ENCODE results near the gene TRIM67.
"Not testable (repeated sequence)": the region's sequence is repeated elsewhere in the genome, so short reads cannot be mapped to it uniquely, and the experiment has no call there.

The TRIM67 gene

DNA sequence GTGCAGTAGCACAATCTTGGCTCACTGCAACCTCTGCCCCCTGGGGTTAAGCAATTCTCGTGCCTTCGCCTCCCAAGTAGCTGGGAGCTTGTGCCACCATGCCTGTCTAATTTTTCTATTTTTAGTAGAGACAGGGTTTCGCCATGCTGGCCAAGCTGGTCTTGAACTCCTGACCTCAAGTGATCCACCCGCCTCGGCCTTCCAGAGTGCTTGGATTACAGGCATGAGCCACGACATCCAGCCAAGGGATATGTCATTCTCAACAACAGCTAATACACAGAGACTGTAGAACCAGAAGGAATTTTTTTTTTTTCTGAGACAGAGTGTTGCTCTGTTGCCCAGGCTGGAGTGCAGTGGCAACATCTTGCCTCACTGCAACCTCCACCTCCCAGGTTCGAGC lies 3.7 kb upstream of the TRIM67 start:
- not testable (repeated sequence) for DNase-seq (ENCODE audit: low read depth)

DNA sequence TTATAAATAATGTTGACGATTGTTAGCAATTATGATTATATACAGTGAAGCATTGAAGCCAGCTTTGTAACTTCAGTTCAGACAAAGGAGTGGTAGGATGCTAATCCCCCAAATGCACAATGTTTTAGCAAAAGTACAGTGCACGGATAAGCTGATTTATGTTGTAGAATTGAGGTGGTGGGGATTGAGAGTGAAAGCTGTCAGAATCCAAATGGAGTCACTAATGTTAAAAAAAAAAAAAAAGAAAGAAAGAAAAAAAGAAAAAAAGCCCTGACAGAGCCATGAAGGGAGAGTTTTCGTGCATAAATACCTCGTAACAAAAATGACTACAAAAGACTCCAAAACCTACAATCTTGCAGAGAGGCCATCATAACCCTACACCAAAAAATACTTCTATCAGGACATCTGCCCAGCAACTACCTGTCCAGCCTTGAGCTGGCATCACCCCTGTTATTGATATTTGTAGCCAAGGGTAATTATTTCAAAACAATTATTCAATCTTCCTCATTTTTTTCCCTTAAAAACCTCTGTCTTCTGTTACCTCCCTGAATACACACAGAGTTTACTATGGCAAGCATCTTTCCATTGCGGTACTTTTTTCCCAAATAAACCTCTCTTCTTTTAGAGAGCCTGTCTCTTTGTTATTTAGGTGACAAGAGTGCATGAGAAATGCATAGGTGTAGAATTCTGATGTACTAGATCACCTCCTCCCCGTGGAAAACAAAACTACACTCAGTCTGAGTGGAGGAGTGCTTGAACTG lies 2.5 kb upstream of the TRIM67 start:
- no peak for DNase-seq (ENCODE audit: low read depth)

DNA sequence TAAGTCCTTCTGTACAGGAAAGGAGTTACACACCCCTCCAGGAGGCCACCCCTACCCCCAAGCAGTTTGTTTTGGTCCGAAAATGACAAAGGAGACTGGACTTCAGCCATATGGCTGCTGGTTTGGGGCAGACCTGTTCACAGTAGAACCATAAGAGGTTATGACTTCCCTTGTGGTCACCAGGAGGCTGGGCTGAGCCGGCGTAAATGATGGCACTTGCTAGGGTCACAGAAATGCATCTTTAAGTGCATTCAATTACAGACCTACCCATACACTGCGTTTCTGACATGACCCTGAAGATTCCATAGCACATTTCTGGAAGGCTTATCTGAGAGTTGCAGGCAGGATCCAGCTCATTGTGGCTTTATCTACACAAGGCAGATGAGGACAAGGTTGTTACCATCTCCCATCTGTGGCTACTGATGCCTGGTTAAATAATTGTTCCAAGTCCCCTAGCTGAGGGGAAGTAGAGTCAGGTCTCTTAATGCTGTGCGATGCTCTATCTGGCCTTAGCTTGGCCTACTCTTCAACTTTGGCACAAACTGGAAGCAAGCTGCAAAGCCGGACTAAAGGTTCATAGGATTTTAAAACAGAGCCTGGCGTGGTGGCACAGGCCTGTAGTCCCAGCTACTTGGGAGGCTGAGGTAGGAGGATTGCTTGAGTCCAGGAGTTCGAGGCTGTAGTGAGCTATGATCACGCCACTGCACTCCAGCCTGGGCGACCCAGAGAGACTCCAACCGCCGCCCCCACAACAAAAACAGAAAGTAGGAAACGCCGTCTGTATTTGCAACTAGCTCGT lies 1.7 kb upstream of the TRIM67 start:
- DNase-seq (ENCODE audit: low read depth), result no peak

DNA sequence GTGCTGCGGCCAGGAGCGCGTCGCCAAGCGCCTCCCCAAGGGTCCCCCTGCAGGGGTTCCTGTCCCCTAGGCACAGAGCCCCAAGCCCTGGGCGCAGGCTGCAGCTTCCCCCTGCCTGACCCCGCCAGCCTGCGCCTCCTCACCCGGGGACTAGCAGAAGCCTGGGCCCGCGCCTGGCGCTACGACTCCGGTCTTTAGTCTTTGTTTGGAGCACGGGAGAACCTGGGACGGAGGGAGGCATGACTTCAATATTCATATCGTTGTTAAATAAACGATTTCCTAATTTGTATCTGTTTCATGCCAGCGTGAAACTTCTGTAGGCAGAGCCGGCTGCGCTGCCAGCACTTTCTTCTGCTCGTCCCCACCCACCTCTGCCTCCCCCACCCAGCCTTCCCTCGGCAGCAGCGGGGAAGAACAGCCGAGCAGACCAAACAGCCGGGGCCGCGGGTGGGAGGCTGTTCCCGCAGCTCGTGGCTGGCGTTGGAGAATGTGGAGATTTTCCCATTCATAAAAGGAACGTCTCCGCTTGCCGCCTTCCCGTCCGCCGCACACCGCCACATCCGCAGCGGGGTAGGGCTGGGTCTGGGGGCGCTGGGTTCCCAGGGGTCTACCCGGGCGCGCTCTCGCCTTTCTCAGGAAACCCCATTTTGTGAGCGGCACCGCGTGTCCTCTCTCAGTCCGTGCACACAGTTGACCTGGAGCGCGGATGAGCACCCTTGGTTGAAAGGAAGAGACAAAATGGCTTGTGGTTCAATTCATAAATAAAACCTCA lies 777 bp upstream of the TRIM67 start:
- DNase-seq (ENCODE audit: low read depth), result no peak

DNA sequence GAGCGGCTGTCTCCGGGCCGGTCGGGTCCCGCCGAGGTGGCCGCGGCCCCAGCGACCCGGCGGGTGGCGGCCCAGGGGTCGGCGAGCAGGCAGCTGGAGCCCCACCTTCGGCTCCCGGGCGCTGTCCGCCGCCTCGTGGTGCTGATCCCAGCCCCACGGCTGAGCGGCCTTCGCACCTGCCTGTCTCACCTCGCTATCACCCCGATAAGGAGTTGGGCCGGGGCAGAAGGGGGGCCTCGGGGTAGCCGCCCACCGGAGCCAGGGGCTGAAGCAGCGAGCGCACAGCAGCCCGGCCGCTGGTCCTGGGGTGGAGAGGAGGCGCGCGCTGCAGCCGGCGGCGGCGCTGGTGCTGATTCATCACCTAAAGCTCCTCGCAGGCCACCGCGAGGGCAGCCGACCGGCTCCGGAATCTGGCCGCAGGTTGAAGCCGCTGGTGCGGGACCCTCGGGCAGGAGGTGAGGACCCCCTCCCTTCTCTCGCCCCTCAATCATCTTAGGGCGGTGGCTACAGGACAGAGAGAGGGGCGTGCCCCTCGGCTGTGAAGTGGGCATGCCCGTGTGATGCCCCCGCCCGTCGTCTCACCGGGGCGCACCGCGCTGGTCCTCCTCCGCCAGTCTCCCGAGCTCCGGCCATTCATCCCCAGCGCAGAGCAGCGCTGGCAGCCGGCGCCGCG lies 575 bp downstream of the TRIM67 start:
- no peak for DNase-seq (ENCODE audit: low read depth)

DNA sequence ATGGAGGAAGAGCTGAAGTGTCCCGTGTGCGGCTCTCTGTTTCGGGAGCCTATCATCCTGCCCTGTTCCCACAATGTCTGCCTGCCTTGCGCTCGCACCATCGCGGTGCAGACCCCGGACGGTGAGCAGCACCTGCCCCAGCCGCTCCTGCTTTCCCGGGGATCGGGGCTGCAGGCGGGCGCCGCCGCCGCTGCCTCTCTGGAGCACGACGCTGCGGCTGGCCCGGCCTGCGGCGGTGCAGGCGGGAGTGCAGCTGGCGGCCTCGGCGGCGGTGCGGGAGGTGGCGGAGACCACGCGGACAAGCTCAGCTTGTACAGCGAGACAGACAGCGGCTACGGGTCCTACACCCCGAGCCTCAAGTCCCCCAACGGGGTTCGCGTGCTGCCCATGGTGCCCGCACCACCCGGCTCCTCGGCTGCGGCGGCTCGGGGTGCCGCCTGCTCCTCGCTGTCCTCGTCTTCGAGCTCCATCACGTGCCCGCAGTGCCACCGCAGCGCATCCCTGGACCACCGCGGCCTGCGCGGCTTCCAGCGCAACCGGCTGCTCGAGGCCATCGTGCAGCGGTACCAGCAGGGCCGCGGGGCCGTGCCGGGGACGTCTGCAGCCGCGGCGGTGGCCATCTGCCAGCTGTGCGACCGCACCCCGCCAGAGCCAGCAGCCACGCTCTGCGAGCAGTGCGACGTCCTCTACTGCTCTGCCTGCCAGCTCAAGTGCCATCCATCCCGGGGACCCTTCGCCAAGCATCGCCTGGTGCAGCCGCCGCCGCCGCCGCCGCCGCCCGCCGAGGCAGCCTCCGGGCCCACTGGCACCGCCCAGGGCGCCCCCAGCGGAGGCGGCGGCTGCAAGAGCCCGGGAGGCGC lies 1.3 kb downstream of the TRIM67 start:
- no peak for DNase-seq (ENCODE audit: low read depth)

DNA sequence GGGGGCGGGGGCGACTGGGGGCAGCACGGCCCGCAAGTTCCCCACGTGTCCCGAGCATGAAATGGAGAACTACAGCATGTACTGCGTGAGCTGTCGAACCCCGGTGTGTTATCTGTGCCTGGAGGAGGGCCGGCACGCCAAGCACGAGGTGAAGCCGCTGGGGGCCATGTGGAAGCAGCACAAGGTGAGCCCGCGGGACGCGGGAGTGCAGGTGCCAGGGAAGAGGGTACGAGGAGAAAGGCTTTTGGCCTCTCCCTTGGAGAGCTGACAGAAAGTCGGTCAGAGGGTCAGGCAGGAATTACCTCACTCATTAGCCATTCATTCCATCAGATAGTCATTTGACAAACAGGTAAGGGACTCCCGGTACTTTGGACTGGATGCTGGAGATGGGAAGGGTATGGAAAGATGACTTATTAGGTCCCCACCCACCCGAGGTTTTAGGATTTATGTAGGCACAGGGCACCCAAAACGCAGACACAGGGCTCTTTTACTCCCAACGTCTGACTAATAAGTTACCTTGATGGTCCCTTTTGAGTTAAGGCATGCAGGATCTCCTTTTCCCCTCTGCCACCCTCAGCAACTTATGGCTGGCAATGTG lies 2.1 kb downstream of the TRIM67 start:
- DNase-seq (ENCODE audit: low read depth), result no peak

DNA sequence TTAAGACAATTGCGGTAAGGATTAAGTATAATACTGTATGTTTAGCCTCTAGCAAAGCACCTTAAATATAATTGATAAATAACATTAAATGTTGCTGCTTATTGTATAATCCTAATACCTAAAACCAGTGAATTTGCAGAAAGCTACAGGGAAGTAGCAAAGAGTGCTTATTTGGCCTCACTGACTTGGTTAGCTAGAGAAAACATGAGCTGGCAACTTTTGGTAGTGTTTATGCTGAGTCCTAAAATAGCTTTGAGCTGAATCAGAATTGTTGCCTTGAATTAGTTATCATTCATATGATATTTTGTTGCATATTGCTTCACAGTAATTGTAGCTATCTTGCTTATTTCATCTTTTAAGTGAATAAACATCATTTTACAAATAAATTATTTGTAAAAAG lies 3.5 kb downstream of the TRIM67 start:
- DNase-seq (ENCODE audit: low read depth), result no peak

DNA sequence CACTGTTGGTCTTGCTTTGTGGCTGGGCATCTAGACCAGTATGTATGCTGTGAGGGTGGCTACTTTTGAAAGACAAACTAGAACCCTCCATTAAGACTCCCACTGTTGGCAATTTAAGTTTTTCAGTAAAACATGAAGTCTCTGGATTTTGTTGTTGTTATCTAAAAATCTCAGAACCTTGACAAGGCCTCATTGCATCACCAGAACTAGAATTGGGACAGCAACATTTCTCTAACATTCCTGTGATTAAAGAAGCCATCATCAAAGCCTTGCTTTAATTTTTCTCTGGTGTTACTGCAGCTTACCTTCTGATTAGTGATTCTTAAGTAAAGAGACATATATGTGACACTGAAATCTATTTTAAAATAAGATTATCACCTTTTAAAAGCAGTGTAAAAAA lies 4.5 kb downstream of the TRIM67 start:
- no peak for DNase-seq (ENCODE audit: low read depth)

DNA sequence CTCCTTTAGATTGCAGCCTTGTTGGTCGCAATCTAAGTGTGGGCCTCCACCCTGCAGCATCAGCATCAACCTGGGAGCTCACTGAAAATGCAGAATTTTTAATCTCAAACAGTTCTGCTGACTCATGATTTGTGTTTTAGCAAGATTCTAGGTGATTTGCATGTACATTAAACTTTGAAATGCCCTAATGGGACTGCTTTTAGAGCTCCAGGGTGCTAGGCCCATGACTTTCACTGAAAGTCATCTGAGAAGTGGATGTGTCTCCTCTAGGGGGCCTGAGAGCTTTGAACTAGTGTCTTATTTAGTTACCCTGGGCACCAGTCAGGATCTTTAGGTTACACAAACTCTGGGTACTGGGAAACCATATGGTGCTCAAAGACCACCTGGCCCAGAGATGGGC lies 9.0 kb downstream of the TRIM67 start:
- DNase-seq (ENCODE audit: low read depth), result no peak

DNA sequence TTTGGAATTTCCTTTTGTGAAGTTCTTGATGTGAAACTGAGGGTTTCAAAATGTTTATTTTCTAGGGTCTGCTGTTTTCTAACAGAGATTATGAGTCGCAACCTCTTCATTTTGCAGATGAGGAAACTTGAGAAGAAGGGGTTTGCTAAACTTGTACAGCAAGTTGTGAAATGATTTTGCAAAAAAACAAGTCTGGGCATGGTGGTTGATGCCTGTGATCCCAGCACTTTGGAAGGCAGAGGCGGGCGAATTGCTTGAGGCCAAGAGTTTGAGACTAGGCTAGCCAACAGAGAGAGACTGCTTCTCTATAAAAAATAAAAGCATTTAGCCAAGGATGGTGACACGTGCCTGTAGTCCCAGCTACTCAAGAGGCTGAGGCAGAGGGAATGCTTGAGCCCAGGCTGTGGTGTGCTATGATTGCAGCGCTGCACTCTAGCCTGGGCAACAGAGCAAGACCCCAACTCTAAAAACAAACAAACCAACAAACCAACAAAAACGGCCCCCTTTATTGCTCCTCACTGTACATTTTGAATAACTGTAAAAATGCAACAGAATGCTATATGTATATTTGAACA lies 9.9 kb downstream of the TRIM67 start:
- no peak for DNase-seq (ENCODE audit: low read depth)

DNA sequence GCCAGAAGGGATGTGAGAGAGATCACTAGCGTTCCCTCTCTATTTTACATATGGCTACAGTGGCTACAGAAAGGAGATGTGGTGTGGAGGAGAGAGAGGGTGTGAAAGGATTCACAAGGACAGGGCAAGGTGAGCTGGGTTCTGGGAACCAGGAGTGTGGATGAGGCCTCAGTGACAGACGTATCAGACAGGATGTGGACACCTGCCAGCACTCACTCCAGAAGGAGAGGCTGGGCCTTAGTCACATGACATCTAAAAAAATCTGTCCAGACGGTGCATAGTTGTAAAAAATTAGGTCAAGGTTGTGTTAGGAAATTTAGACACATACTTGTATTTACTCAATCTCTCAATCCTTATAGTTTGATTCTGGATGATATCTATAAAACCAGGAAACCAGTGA lies 10.6 kb downstream of the TRIM67 start:
- no peak for DNase-seq (ENCODE audit: low read depth)

DNA sequence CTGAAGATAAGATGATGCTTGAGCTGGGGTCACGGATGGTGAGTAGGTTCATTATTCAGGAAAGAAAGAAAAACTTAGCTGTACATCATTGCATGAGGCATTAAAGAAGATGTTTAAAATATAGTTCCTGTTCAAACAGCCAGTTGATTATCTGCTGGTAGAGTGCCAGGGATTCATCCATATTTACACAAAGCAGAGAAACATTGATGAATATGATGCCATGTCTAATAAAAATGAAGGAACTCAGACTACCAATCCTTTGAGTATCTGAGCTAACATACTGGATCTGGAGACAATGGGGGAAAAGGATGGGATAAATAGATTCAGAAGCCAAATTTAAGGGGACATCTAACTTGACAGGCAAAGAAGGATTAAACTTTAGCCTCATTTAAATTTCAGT lies 14.6 kb downstream of the TRIM67 start:
- DNase-seq (ENCODE audit: low read depth), result no peak

DNA sequence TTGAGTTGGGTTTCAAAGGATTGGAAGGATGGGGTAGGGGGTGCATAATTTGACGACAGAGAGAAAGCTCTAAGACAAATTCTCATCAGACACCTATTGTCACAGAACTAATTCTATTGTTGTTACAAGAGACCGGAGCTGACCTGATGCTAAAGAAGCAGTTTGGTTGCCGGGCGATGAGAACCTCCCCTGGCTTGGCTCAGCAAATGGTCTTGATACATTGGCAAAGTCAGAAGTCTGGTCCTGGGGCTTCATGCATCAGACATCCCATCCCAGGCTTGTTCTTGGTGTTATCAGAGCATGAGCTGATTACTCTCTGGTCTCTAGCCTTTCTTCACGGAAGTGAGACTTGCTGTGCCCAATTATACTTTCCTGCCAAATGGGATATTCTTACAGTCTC lies 15.4 kb downstream of the TRIM67 start:
- DNase-seq (ENCODE audit: low read depth), result no peak

DNA sequence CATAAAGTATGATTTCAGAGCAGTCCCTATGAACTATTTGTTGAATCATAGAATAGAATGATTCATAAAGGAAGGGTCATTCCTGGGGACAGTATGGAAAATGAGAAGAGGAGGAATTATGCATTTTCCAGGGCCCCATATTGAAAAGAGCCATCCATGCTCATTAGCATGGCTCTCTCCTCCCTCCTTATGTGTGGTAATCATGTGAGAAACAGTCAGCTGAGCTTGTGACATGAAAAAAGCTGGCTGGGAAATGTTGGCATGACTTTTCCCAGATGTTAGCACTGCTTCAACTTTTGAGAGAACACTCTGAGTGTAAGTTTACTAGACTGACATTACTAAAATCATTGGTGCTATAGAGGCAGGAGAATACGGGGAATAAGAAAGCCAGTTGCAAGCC lies 16.1 kb downstream of the TRIM67 start:
- DNase-seq (ENCODE audit: low read depth), result no peak

DNA sequence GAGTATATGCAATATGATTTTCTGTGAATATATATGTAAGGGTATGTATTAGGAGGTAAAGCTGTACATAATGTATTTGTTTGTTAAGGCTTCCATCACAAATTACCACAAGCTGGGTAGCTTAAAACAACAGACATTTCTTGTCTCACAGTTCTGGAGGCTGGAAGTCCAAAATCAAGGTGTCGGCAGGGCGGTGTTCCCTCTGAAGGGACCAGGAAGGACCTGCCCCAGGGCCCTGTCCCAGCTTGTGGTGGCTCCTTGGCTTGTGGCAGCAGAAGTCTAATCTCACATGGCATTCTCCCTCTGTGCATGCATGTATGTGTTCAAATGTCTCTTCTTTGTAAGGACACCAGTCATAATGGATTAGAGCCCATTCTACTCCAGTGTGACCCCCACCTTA lies 17.1 kb downstream of the TRIM67 start:
- no peak for DNase-seq (ENCODE audit: low read depth)

DNA sequence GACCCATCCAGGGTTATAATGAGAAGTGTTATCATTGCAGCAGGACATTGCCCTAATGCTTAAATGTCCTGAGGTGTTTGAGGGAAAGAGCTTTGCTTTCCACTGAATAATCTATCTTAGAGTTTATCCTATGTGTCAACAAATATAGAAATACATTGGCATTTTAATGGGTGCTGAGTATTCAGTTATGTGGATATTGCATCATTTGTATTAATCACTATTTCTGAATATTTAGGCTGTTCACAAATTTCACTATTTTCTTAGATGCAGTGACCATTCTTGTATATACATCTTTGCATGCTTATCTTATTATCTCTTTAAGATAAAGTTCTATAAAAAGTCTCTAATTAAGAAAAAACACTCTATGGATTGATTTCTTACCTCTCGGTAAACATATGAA lies 18.2 kb downstream of the TRIM67 start:
- DNase-seq (ENCODE audit: low read depth), result no peak

DNA sequence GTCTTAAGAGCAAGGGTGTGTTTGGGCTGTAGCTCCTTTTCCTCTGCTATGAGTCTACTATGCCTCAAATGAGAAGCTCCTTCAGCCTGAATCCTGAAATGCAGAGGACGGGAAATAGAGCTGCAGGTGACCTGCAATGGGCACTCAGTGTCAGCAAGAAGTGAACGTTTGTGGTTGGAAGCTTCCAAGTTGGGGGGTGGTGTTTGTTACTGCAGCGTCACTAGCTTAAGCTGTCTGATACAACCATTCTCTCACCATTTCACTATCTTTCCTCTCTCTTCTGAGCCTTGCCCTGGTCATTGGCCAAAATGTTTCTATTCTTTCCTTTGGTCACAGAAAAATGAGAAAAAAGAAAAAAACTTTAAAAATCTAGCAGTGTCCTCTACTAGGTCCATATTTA lies 19.4 kb downstream of the TRIM67 start:
- DNase-seq (ENCODE audit: low read depth), result no peak

DNA sequence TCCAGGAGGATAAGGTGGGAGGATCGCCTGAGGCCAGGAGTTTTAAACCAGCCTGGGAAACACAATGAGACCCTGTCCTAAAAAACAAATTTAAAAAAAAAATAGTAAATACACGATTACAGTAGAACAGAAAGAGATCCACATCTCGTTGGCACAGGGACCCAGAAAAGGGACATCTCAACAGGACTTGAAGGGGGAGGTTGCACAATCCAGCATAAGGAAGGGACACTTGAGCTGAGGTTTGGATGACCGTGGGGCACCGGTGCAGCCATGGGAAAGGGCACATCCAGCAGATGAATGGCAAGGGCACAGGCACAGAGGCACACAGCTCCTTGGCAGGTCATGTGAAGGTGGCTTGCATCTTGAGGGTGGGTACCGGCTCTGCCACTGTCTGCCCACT lies 20.5 kb downstream of the TRIM67 start:
- DNase-seq (ENCODE audit: low read depth), result no peak
